Gastrocnemius medialis (tissue), 4 donors: ENCODE measurements around the gene XPOT. TPM values are rescaled to one million over a fixed set of nuclear protein-coding genes. Genes with fewer than 3 reads are reported as not detected.

Experiments
- ATAC-seq, 2 donors: fragments of 150-250 bp; one replicate each; pipeline ENCODE4 v1.9.1; 2016
- DNase-seq, 2 donors: peaks; one replicate each; pipeline ENCODE4 v3.0.0-alpha.2; 2019
- H3K27ac ChIP-seq, 4 donors: fragments of 200-600 bp; sonication (generic); 1 replicate in 1 of 4; 2 replicates in 3 of 4; pipeline ENCODE4 v1.5.1; 2016 to 2018; ENCODE audit warnings: mild to moderate bottlenecking in 2 of 4, moderate library complexity in 1 of 4
- H3K27me3 ChIP-seq, 3 donors: fragments of 200-600 bp; sonication (generic) in 2 of 3; 1 replicate in 1 of 3; 2 replicates in 2 of 3; pipeline versions ENCODE4 v1.5.1 to v1.6.0; 2016 to 2019; ENCODE audit warnings: mild to moderate bottlenecking in 1 of 3, moderate library complexity in 1 of 3
- H3K36me3 ChIP-seq, 2 donors: fragments of 200-600 bp; sonication (generic) in 1 of 2; one replicate each; pipeline ENCODE4 v1.5.1; 2017 to 2018
- H3K4me1 ChIP-seq, 2 donors: fragments of 200-600 bp; sonication (generic) in 1 of 2; one replicate each; pipeline ENCODE4 v1.5.1; 2016 to 2017; ENCODE audit warnings: mild to moderate bottlenecking in 2 of 2
- H3K4me3 ChIP-seq, 4 donors: fragments of 200-600 bp; sonication (generic) in 3 of 4; 1 replicate in 1 of 4; 2 replicates in 3 of 4; pipeline ENCODE4 v1.5.1; 2016 to 2019; ENCODE audit warnings: mild to moderate bottlenecking in 2 of 4
- H3K9me3 ChIP-seq, 3 donors: fragments of 200-600 bp; sonication (generic) in 2 of 3; 1 replicate in 1 of 3; 2 replicates in 2 of 3; pipeline ENCODE4 v1.5.1; 2016 to 2019
- CTCF ChIP-seq, 5 experiments: fragments of 450-650 bp in 3 of 5; fragments of 200-600 bp in 2 of 5; sonication (generic) in 2 of 5; IDR thresholded peaks in 4 of 5; conservative IDR thresholded peaks in 1 of 5; 1 replicate in 4 of 5; 2 replicates in 1 of 5; pipeline ENCODE4 v1.5.1; 2016 to 2019; ENCODE audit warnings: antibody characterized with exemption in 5 of 5, mild to moderate bottlenecking in 3 of 5, moderate library complexity in 3 of 5
- POLR2A ChIP-seq, 2 donors: fragments of 450-650 bp; IDR thresholded peaks; one replicate each; pipeline ENCODE4 v1.6.1; 2017; ENCODE audit warnings: antibody characterized with exemption in 2 of 2, mild to moderate bottlenecking in 2 of 2, moderate library complexity in 2 of 2
- in situ Hi-C, 4 donors: fragments of 200-750 bp; cut with MboI; loops; one replicate each; pipeline versions ENCODE4 v1.15.0 to v1.8.0; 2017; ENCODE audit warnings: low sequenced_read_pairs in 4 of 4
- intact Hi-C: fragments of 100-400 bp; cut with DNase I; formaldehyde crosslinking; loops from one replicate; pipeline ENCODE4 v1.15.1; 2023; ENCODE audit warnings: low total_unique reads
- total RNA-seq, 4 donors: library from RNA; depleted of rRNA; stranded (reverse); fragments of >200 nt; gene quantifications; one replicate each; pipeline versions ENCODE4 v1.1.0 to v1.2.3, GENCODE V29; 2016

XPOT gene
- total RNA-seq, 4 donors from 2014 or later = 21.1 to 27.1 (median 25.1) TPM

- intact Hi-C loops = no loop called here
- H3K4me1 ChIP-seq = no peaks in the 10 kb centered on the region
- ATAC-seq (no peak), DNase-seq (no peak)
- H3K27me3 ChIP-seq = no peaks in the 10 kb centered on the region
- H3K36me3 ChIP-seq = peaks cover 0 to 57% of the 10 kb centered on the region in 2 donors
- in situ Hi-C loops = no loop called here
- H3K9me3 ChIP-seq = peaks cover 0 to 7% (median 0%) of the 10 kb centered on the region in 3 donors
- no peak for TF ChIP-seq POLR2A (IDR thresholded peaks at IDR 0.05)
- TF ChIP-seq CTCF (IDR thresholded peaks at IDR 0.05 in 4 of 5, conservative IDR thresholded peaks at IDR 0.05 in 1 of 5) = no peak
- H3K27ac ChIP-seq = no peak overlapping the region
- no peak overlapping the region for H3K4me3 ChIP-seq
Observed at GRCh38 chr12:64480148-64480547, 76.0 kb downstream of the XPOT start.

GRCh38 chr12:64486657-64487056 lies 82.5 kb downstream of the XPOT start:
- Histone ChIP-seq H3K4me3 (no peak overlapping the region), H3K4me1 (no peaks in the 10 kb centered on the region), H3K9me3 (no peaks in the 10 kb centered on the region), H3K36me3 (peaks cover 4 to 91% of the 10 kb centered on the region in 2 donors), H3K27me3 (no peaks in the 10 kb centered on the region), H3K27ac (no peak overlapping the region)
- TF ChIP-seq CTCF (IDR thresholded peaks at IDR 0.05 in 4 of 5, conservative IDR thresholded peaks at IDR 0.05 in 1 of 5) = no peak
- TF ChIP-seq POLR2A (IDR thresholded peaks at IDR 0.05) = no peak
- intact Hi-C loops = no loop called here
- in situ Hi-C loops = no loop called here
- ATAC-seq = no peak
- no peak for DNase-seq

GRCh38 chr12:64491718-64492117 lies 87.5 kb downstream of the XPOT start:
- no peaks in the 10 kb centered on the region for H3K9me3 ChIP-seq
- TF ChIP-seq POLR2A (IDR thresholded peaks at IDR 0.05) (no peak), CTCF (IDR thresholded peaks at IDR 0.05 in 4 of 5, conservative IDR thresholded peaks at IDR 0.05 in 1 of 5) (no peak)
- H3K36me3 ChIP-seq = peaks cover 4 to 98% of the 10 kb centered on the region in 2 donors
- ATAC-seq (no peak), DNase-seq (no peak)
- no peak overlapping the region for H3K4me3 ChIP-seq
- no peaks in the 10 kb centered on the region for H3K4me1 ChIP-seq
- no peak overlapping the region for H3K27ac ChIP-seq
- no peaks in the 10 kb centered on the region for H3K27me3 ChIP-seq
- in situ Hi-C loops = loop anchor here in 1 of 4 donors (10.0 kb wide), 1 partner anchor 77 kb away; no protein-coding TSS in a partner anchor
- intact Hi-C loops = loop anchor here (10.0 kb wide), 1 partner anchor 77 kb away; no protein-coding TSS in a partner anchor

- in situ Hi-C loops = loop anchor here in 1 of 4 donors (10.0 kb wide), 1 partner anchor 79 kb away; no protein-coding TSS in a partner anchor
- Histone ChIP-seq H3K4me1 (no peaks in the 10 kb centered on the region), H3K27me3 (no peaks in the 10 kb centered on the region), H3K9me3 (no peaks in the 10 kb centered on the region), H3K36me3 (peaks cover 4 to 100% of the 10 kb centered on the region in 2 donors), H3K27ac (no peak overlapping the region), H3K4me3 (no peak overlapping the region)
- ATAC-seq (no peak), DNase-seq (no peak)
- no peak for TF ChIP-seq POLR2A (IDR thresholded peaks at IDR 0.05)
- TF ChIP-seq CTCF (IDR thresholded peaks at IDR 0.05 in 4 of 5, conservative IDR thresholded peaks at IDR 0.05 in 1 of 5) = no peak
- intact Hi-C loops = loop anchor here (10.0 kb wide), 1 partner anchor 79 kb away; no protein-coding TSS in a partner anchor
Observed at GRCh38 chr12:64493513-64493912, 89.3 kb downstream of the XPOT start.
